Natural killer cell (primary cell): ENCODE results near the gene ERBB4. TPM values are rescaled to one million over a fixed set of nuclear protein-coding genes. Genes with fewer than 3 reads are reported as not detected.

Source experiments
- ATAC-seq, 3 donors: fragments of 150-1000 bp in 2 of 3; fragments of 200-7000 bp in 1 of 3; cut with Tn5 transposase; 1 replicate in 1 of 3; 2 replicates in 2 of 3; pipeline ENCODE4 v1.10.0; 2021; ENCODE audit warnings: mild to moderate bottlenecking in 2 of 3, moderate library complexity in 2 of 3
- DNase-seq, 2 donors: peaks; one replicate each; pipeline versions ENCODE4 v3.0.0 to v3.0.0-alpha.2; 2013 to 2021; ENCODE audit warnings: mixed read lengths in 1 of 2
- H3K27ac ChIP-seq: one replicate; pipeline ENCODE4 v1.5.1; 2013; ENCODE audit warnings: mild to moderate bottlenecking, low read length
- H3K27me3 ChIP-seq: one replicate; pipeline ENCODE4 v1.6.1; 2013; ENCODE audit warnings: low read length; ENCODE audit not compliant: control insufficient read depth, insufficient read depth
- H3K36me3 ChIP-seq: one replicate; pipeline ENCODE4 v1.6.1; 2013; ENCODE audit warnings: low read length; ENCODE audit not compliant: control insufficient read depth, insufficient read depth
- H3K4me1 ChIP-seq: one replicate; pipeline ENCODE4 v1.6.1; 2013; ENCODE audit warnings: low read length; ENCODE audit not compliant: control insufficient read depth, insufficient read depth
- H3K4me3 ChIP-seq: one replicate; pipeline ENCODE4 v1.5.1; 2013; ENCODE audit warnings: low read length
- H3K9me3 ChIP-seq: one replicate; pipeline ENCODE4 v1.6.1; 2013; ENCODE audit warnings: low read length; ENCODE audit not compliant: control insufficient read depth, insufficient read depth
- H3K27ac Mint-ChIP-seq, 2 donors: one replicate each; pipeline ENCODE4 v1.8.0; 2022; ENCODE audit warnings: mild to moderate bottlenecking in 2 of 2, mixed read lengths in 2 of 2, moderate library complexity in 1 of 2
- H3K27me3 Mint-ChIP-seq, 2 donors: one replicate each; pipeline ENCODE4 v1.8.0; 2022; ENCODE audit warnings: low read depth in 2 of 2, mixed read lengths in 2 of 2
- H3K36me3 Mint-ChIP-seq: one replicate; pipeline ENCODE4 v1.8.0; 2022; ENCODE audit warnings: mixed read lengths
- H3K4me1 Mint-ChIP-seq, 2 donors: one replicate each; pipeline ENCODE4 v1.8.0; 2022; ENCODE audit warnings: mixed read lengths in 2 of 2
- H3K4me3 Mint-ChIP-seq: one replicate; pipeline ENCODE4 v1.8.0; 2022; ENCODE audit warnings: mild to moderate bottlenecking, moderate library complexity, mixed read lengths
- H3K9me3 Mint-ChIP-seq, 2 donors: one replicate each; pipeline ENCODE4 v1.8.0; 2022; ENCODE audit warnings: mixed read lengths in 2 of 2
- CTCF ChIP-seq: fragments of 200-600 bp; IDR thresholded peaks from one replicate; pipeline ENCODE4 v1.8.0; 2022; ENCODE audit warnings: antibody characterized with exemption
- WGBS: methylation state at CpG from one replicate; pipeline ENCODE4 v1.1.7; 2013; ENCODE audit warnings: missing lambda C conversion rate; ENCODE audit not compliant: insufficient coverage; 5-methylcytosine and 5-hydroxymethylcytosine counted together
- intact Hi-C: fragments of 100-400 bp; cut with micrococcal nuclease; formaldehyde crosslinking; loops from one replicate; pipeline ENCODE4 v1.14.2; 2022
- total RNA-seq, 4 donors: library from RNA; stranded (reverse); fragments of 120-200 nt in 1 of 4; gene quantifications; one replicate each; pipeline versions ENCODE4 v1.2.3 to v1.2.4, GENCODE V29; 2013 to 2022

The ERBB4 gene
- total RNA-seq, 3 donors from 2014 or later (not counting 1 experiment from before 2014, with no cell fraction given): 0.08 TPM; not detected in 2

DNA sequence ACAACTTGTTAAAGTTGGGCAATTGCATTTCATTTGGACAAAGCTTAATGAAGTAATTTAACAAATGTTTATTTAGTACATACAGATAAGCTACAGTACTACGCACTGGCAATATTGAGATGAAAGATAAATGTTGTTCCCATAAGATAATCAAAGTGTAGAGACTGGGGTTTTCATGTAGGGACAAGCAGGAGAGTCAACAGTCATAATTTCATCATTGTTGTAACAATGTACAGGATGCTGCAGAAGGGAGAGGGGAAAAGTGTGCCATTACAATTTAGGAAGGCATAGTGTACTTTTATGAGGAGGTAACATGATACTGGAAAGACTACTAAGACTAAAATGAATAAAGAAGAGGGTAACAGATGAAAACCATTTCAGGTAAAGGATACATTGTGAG is 441.6 kb downstream of the ERBB4 start:
- Histone ChIP-seq H3K36me3 (no peaks in the 10 kb centered on the region), H3K27me3 (no peaks in the 10 kb centered on the region), H3K9me3 (no peaks in the 10 kb centered on the region), H3K27ac (no peak overlapping the region), H3K4me3 (no peak overlapping the region), H3K4me1 (no peaks in the 10 kb centered on the region)
- no peak for TF ChIP-seq CTCF
- Mint-ChIP-seq H3K27me3 (no peaks in the 10 kb centered on the region), H3K36me3 (no peaks in the 10 kb centered on the region), H3K27ac (no peak overlapping the region), H3K9me3 (peaks cover 3 to 11% of the 10 kb centered on the region in 2 donors), H3K4me3 (no peak overlapping the region), H3K4me1 (no peaks in the 10 kb centered on the region)
- no peak for DNase-seq
- intact Hi-C loops: no loop called here
- WGBS: 80% methylated on average over 1 of the region's 1 CpG
- ATAC-seq: no peak

DNA sequence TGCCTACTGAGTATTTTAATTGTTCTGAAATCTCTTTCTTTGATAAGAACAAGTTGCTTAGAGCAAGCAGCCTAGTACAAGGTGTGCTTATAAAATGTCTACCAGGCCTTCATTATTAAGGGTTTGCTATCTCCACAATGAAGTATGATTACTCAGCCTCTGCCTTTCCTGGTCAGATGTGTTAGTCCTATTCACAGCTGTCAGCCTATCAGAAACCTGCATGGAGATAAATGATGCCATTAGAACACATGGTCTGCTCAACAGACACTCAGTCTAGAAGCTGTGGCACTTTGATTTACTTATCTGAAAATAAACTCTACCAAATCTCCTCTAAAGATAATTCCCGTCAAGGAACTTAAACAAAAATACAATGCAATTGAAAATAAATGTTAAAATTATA is 448.7 kb downstream of the ERBB4 start:
- Histone ChIP-seq H3K4me3 (no peak overlapping the region), H3K4me1 (no peaks in the 10 kb centered on the region), H3K27ac (no peak overlapping the region), H3K36me3 (no peaks in the 10 kb centered on the region), H3K27me3 (no peaks in the 10 kb centered on the region), H3K9me3 (no peaks in the 10 kb centered on the region)
- H3K36me3 Mint-ChIP-seq: no peaks in the 10 kb centered on the region
- no peak overlapping the region for H3K4me3 Mint-ChIP-seq
- H3K27me3 Mint-ChIP-seq: no peaks in the 10 kb centered on the region
- WGBS: no CpG with 5 or more reads among the region's 1 CpG
- intact Hi-C loops: loop anchor here (5.0 kb wide), 1 partner anchor 1682 kb away; no protein-coding TSS in a partner anchor
- no peak overlapping the region for H3K27ac Mint-ChIP-seq
- H3K9me3 Mint-ChIP-seq: peaks cover 3 to 4% of the 10 kb centered on the region in 2 donors
- ATAC-seq (no peak), DNase-seq (no peak)
- TF ChIP-seq CTCF: no peak
- H3K4me1 Mint-ChIP-seq: no peaks in the 10 kb centered on the region

DNA sequence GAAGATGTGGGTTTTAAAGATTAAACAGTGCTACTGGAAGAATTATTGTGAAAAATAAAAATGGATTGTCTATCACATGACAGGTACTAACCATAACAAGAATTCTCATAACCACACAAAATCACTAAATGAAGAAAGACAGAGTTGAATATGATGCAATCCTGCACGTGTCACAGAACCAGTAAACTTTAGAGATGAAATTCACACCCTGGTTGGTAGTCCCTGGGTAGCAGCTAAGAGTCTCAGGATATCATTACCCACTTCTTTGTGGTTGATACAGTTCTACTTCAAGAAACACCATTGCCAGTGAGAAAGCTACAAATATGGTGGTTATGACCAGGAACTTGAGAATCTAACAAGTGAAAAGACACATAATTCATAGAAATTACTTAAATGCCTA is 450.2 kb downstream of the ERBB4 start:
- TF ChIP-seq CTCF: no peak
- no peaks in the 10 kb centered on the region for H3K9me3 ChIP-seq
- no peak overlapping the region for H3K27ac ChIP-seq
- intact Hi-C loops: no loop called here
- Mint-ChIP-seq H3K9me3 (peaks cover 3 to 4% of the 10 kb centered on the region in 2 donors), H3K27me3 (no peaks in the 10 kb centered on the region), H3K4me1 (no peaks in the 10 kb centered on the region), H3K36me3 (no peaks in the 10 kb centered on the region), H3K4me3 (no peak overlapping the region), H3K27ac (no peak overlapping the region)
- ATAC-seq (peak in 2 of 3 donors; percentile 26 to 32), DNase-seq (no peak)
- WGBS: 40% methylated on average over 1 of the region's 1 CpG
- H3K36me3 ChIP-seq: no peaks in the 10 kb centered on the region
- no peaks in the 10 kb centered on the region for H3K4me1 ChIP-seq
- H3K4me3 ChIP-seq: no peak overlapping the region
- no peaks in the 10 kb centered on the region for H3K27me3 ChIP-seq

DNA sequence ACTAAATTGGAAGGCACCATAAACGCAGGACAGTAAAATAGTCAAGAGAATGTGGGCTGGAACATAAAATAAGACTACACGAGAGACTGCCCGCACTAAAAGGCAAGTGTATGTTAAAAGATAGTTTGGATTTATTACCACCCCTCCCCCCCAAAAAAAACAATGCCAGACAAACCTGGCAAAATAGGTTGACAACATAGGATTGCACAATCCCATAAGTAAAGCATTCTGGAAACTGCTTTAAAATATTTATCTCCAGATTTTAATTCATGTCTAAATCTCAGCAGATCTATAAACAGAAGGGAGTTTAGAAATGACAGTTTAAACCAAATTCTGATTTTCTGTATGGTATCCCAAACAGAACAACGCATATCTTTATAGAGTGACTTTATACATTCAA is 455.1 kb downstream of the ERBB4 start:
- H3K4me3 ChIP-seq: no peak overlapping the region
- no peaks in the 10 kb centered on the region for H3K9me3 ChIP-seq
- intact Hi-C loops: no loop called here
- no peaks in the 10 kb centered on the region for H3K36me3 ChIP-seq
- no peak for TF ChIP-seq CTCF
- no peaks in the 10 kb centered on the region for H3K27me3 ChIP-seq
- Mint-ChIP-seq H3K4me3 (no peak overlapping the region), H3K27ac (no peak overlapping the region), H3K27me3 (no peaks in the 10 kb centered on the region), H3K9me3 (peaks cover 0 to 4% of the 10 kb centered on the region in 2 donors), H3K36me3 (peaks cover 7% of the 10 kb centered on the region), H3K4me1 (no peaks in the 10 kb centered on the region)
- no peak overlapping the region for H3K27ac ChIP-seq
- DNase-seq (no peak), ATAC-seq (no peak)
- H3K4me1 ChIP-seq: no peaks in the 10 kb centered on the region
- WGBS: 100% methylated on average over 2 of the region's 4 CpGs
